Activated CD8-positive, alpha-beta memory T cell treated with anti-CD3 and anti-CD28 coated beads for 1 hour (primary cell): ENCODE results near the gene G6PC1.

ENCODE experiments used
- DNase-seq, 2 donors: peaks; one replicate each; pipeline ENCODE4 v3.0.0-alpha.2; 2020; ENCODE audit warnings: low read depth in 1 of 2; ENCODE audit errors: extremely low read depth in 1 of 2

Gene G6PC1

GRCh38 chr17:42929497-42929844 lies 28.9 kb downstream of the G6PC1 start:
- DNase-seq, result no peak

GRCh38 chr17:42937712-42938596 lies 37.4 kb downstream of the G6PC1 start:
- no peak for DNase-seq

GRCh38 chr17:42944211-42944610 lies 43.6 kb downstream of the G6PC1 start:
- DNase-seq, result no peak

GRCh38 chr17:42946812-42947211 lies 46.2 kb downstream of the G6PC1 start:
- DNase-seq, result no peak

- DNase-seq, result no peak
Observed at GRCh38 chr17:42950044-42950783, 49.6 kb downstream of the G6PC1 start.
